AG04450 (cell line): ENCODE measurements around the gene PTPRT. TPM values are rescaled to one million over a fixed set of nuclear protein-coding genes. Genes with fewer than 3 reads are reported as not detected.

ENCODE experiments used
- CTCF ChIA-PET: fragments of 300-600, 350-600 bp; formaldehyde crosslinking; extraction: SDS; loops from one replicate; lab custom pipeline; 2022; ENCODE audit warnings: antibody characterized with exemption, inconsistent platforms; lab: Charles Lee
- POLR2A ChIA-PET: fragments of 350-600 bp; formaldehyde crosslinking; extraction: SDS; loops from one replicate; lab custom pipeline; 2021; ENCODE audit warnings: antibody characterized with exemption, inconsistent platforms; lab: Yijun Ruan, JAX
- DNase-seq: peaks from one replicate; pipeline ENCODE4 v3.0.0-alpha.2; 2011; ENCODE audit warnings: low read depth, low spot score
- H3K27ac ChIP-seq: one replicate; pipeline ENCODE4 v1.5.1; 2012; ENCODE audit warnings: low read depth, low read length, control low read depth
- H3K27me3 ChIP-seq: one replicate; pipeline ENCODE4 v1.6.0; 2012; ENCODE audit warnings: low read length; ENCODE audit not compliant: control insufficient read depth, insufficient read depth
- H3K4me3 ChIP-seq: 2 replicates; pipeline ENCODE4 v1.5.1; 2011; ENCODE audit warnings: mild to moderate bottlenecking, low read depth, low read length, control low read depth
- H3K9me3 ChIP-seq: 2 replicates; pipeline ENCODE4 v1.5.1; 2012; ENCODE audit warnings: low read length; ENCODE audit not compliant: control insufficient read depth, insufficient read depth
- polyA plus RNA-seq: library from polyadenylated mRNA; depleted of rRNA; stranded (reverse); fragments of >200 nt; gene quantifications from 2 replicates; pipeline ENCODE4 v1.2.3, GENCODE V29; 2011
- TF ChIP-seq, protein P1 (sequence below): IDR thresholded peaks from 2 replicates; pipeline ENCODE4 v1.5.1; 2011; ENCODE audit warnings: low read depth, low read length, control low read depth, inconsistent platforms

Gene PTPRT
- polyA plus RNA-seq, 1 experiment = not detected

- Histone ChIP-seq H3K27ac (no peak overlapping the region), H3K4me3 (no peak overlapping the region), H3K9me3 (no peaks in the 10 kb centered on the region), H3K27me3 (peaks cover 14% of the 10 kb centered on the region)
- DNase-seq = no peak
- TF ChIP-seq, protein P1, sequence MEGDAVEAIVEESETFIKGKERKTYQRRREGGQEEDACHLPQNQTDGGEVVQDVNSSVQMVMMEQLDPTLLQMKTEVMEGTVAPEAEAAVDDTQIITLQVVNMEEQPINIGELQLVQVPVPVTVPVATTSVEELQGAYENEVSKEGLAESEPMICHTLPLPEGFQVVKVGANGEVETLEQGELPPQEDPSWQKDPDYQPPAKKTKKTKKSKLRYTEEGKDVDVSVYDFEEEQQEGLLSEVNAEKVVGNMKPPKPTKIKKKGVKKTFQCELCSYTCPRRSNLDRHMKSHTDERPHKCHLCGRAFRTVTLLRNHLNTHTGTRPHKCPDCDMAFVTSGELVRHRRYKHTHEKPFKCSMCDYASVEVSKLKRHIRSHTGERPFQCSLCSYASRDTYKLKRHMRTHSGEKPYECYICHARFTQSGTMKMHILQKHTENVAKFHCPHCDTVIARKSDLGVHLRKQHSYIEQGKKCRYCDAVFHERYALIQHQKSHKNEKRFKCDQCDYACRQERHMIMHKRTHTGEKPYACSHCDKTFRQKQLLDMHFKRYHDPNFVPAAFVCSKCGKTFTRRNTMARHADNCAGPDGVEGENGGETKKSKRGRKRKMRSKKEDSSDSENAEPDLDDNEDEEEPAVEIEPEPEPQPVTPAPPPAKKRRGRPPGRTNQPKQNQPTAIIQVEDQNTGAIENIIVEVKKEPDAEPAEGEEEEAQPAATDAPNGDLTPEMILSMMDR = no peak
- ChIA-PET POLR2A (no interaction called here), CTCF (interaction anchor here (0.6 to 4.9 kb wide), 3 partner anchors 306 to 1451 kb away, joined by 3 to 33 read pairs (median 4); no protein-coding TSS in a partner anchor)
Measured at GRCh38 chr20:43188861-43189553, 699 bp downstream of the PTPRT start.

- ChIA-PET CTCF (interaction anchor here (0.6 to 4.9 kb wide), 6 partner anchors 11 to 1452 kb away, joined by 3 to 33 read pairs (median 4); no protein-coding TSS in a partner anchor), POLR2A (no interaction called here)
- TF ChIP-seq, protein P1 = no peak
- Histone ChIP-seq H3K27ac (no peak overlapping the region), H3K4me3 (no peak overlapping the region), H3K9me3 (no peaks in the 10 kb centered on the region), H3K27me3 (peaks cover 17% of the 10 kb centered on the region)
- no peak for DNase-seq
Measured at GRCh38 chr20:43188234-43188653, 1.5 kb downstream of the PTPRT start.

GRCh38 chr20:43187476-43188233, 2.1 kb downstream of the PTPRT start:
- DNase-seq = no peak
- CTCF ChIA-PET = interaction anchor here (0.6 to 4.9 kb wide), 7 partner anchors 10 to 1453 kb away, joined by 3 to 33 read pairs (median 3); no protein-coding TSS in a partner anchor

DNA sequence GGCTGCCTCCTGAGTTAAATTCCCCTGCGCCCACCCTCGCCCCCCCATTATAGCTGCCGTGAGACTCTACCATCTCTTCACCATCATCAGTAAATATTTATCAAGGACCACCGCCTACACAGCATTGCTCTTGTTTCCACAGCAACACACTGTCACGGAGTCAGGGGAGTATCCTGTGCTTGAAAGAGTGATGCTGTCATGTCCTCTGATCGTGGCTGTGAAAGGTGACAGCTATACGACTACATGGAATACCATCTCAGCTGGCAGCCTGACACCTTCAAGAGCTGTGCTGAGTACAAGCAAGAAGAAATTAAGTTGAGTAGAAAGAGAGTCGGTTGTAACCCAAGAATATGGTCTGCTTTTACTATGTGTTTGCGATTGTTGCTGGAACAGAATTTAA, 3.4 kb downstream of the PTPRT start:
- TF ChIP-seq, protein P1 = no peak
- peaks cover 17% of the 10 kb centered on the region for H3K27me3 ChIP-seq
- no peak overlapping the region for H3K4me3 ChIP-seq
- ChIA-PET CTCF (interaction anchor here (0.6 to 4.9 kb wide), 5 partner anchors 13 to 1488 kb away, joined by 3 to 33 read pairs (median 5); no protein-coding TSS in a partner anchor), POLR2A (no interaction called here)
- no peak overlapping the region for H3K27ac ChIP-seq
- no peak for DNase-seq
- H3K9me3 ChIP-seq = no peaks in the 10 kb centered on the region

More at GRCh38 chr20:43187476-43188233, 2.1 kb downstream of the PTPRT start:
- TF ChIP-seq, protein P1 = peak; percentile 93
- POLR2A ChIA-PET = no interaction called here
- Histone ChIP-seq H3K27me3 (peaks cover 17% of the 10 kb centered on the region), H3K27ac (no peak overlapping the region), H3K4me3 (no peak overlapping the region), H3K9me3 (no peaks in the 10 kb centered on the region)
